SU-DHL-6 (cell line): Measurements from ENCODE around the gene SMOC2.

Source experiments
- H2AFZ ChIP-seq: fragments of 200-600 bp; sonication (generic); 2 replicates; pipeline ENCODE4 v1.6.1; 2014; ENCODE audit warnings: low read depth, mild to moderate bottlenecking, moderate library complexity, mixed read lengths, antibody characterized with exemption, low read length; ENCODE audit not compliant: severe bottlenecking
- H3F3A ChIP-seq: fragments of 200-600 bp; shearing (Covaris generic); 2 replicates; pipeline ENCODE4 v1.6.0; 2016; ENCODE audit warnings: antibody characterized with exemption, mild to moderate bottlenecking; ENCODE audit not compliant: insufficient read depth
- H3K27ac ChIP-seq: fragments of 200-600 bp; sonication (generic); 2 replicates; pipeline ENCODE4 v1.5.1; 2016; ENCODE audit warnings: low read depth, mild to moderate bottlenecking, low read length, moderate library complexity, mixed read lengths
- H3K27me3 ChIP-seq: fragments of 200-600 bp; sonication (generic), shearing (Covaris generic); 2 replicates; pipeline ENCODE4 v1.6.0; 2014; ENCODE audit warnings: mild to moderate bottlenecking, low read length
- H3K36me3 ChIP-seq: fragments of 200-600 bp; sonication (generic); 2 replicates; pipeline ENCODE4 v1.6.1; 2014; ENCODE audit warnings: mild to moderate bottlenecking, low read length, mixed read lengths
- H3K4me2 ChIP-seq: fragments of 300-600, 200-600 bp; shearing (Covaris generic), sonication (generic); 2 replicates; pipeline ENCODE4 v1.6.0; 2014; ENCODE audit warnings: low read length, low read depth, mild to moderate bottlenecking; ENCODE audit not compliant: poor library complexity, severe bottlenecking
- H3K4me3 ChIP-seq: fragments of 200-600 bp; sonication (generic); 2 replicates; pipeline ENCODE4 v1.5.1; 2014; ENCODE audit warnings: antibody characterized with exemption, low read length, mild to moderate bottlenecking, mixed read lengths; ENCODE audit not compliant: insufficient read depth, poor library complexity, severe bottlenecking
- H3K79me2 ChIP-seq: fragments of 200-600 bp; sonication (generic); 2 replicates; pipeline ENCODE4 v1.6.1; 2014; ENCODE audit warnings: mild to moderate bottlenecking, low read length, moderate library complexity; ENCODE audit not compliant: insufficient read depth
- H3K9ac ChIP-seq: fragments of 200-600 bp; sonication (generic); 2 replicates; pipeline ENCODE4 v1.7.0; 2014; ENCODE audit warnings: mild to moderate bottlenecking, low read length
- H3K9me2 ChIP-seq: fragments of 200-600 bp; sonication (generic); replicated peaks from 2 replicates; pipeline ENCODE4 v1.6.1; 2014; ENCODE audit warnings: low read length; ENCODE audit not compliant: insufficient read depth
- H3K9me3 ChIP-seq: fragments of 200-600 bp; sonication (generic); 2 replicates; pipeline ENCODE4 v1.6.1; 2014; ENCODE audit warnings: low read length, mixed read lengths; ENCODE audit not compliant: insufficient read depth
- H4K20me1 ChIP-seq: fragments of 200-600 bp; sonication (generic); 2 replicates; pipeline ENCODE4 v1.6.1; 2014; ENCODE audit warnings: low read depth, mild to moderate bottlenecking, antibody characterized with exemption, low read length, moderate library complexity, mixed read lengths
- EZH2phosphoT487 ChIP-seq: fragments of 200-600 bp; sonication (generic), shearing (Covaris generic); conservative IDR thresholded peaks from 2 replicates; pipeline ENCODE4 v1.6.1; 2018; ENCODE audit warnings: mild to moderate bottlenecking, antibody characterized with exemption, low read length, moderate library complexity, mixed read lengths
- TF ChIP-seq, protein P1 (sequence below): fragments of 200-600 bp; sonication (generic); IDR thresholded peaks from one replicate; pipeline ENCODE4 v1.5.1; 2017; ENCODE audit warnings: antibody characterized with exemption, mild to moderate bottlenecking, low read length, moderate library complexity; ENCODE audit not compliant: insufficient read depth, poor library complexity, severe bottlenecking

Gene SMOC2

GRCh38 chr6:168645326-168645725, 204.3 kb downstream of the SMOC2 start:
- Histone ChIP-seq H4K20me1 (no peaks in the 10 kb centered on the region), H3K36me3 (no peaks in the 10 kb centered on the region), H3K9me3 (no peaks in the 10 kb centered on the region), H3K27me3 (no peaks in the 10 kb centered on the region), H3K4me3 (no peak overlapping the region), H3K4me2 (no peak overlapping the region), H3K79me2 (no peaks in the 10 kb centered on the region), H3K9me2 (no peaks in the 10 kb centered on the region), H2AFZ (no peak overlapping the region), H3K9ac (no peak overlapping the region), H3F3A (no peaks in the 10 kb centered on the region), H3K27ac (no peak overlapping the region)
- TF ChIP-seq, protein P1, sequence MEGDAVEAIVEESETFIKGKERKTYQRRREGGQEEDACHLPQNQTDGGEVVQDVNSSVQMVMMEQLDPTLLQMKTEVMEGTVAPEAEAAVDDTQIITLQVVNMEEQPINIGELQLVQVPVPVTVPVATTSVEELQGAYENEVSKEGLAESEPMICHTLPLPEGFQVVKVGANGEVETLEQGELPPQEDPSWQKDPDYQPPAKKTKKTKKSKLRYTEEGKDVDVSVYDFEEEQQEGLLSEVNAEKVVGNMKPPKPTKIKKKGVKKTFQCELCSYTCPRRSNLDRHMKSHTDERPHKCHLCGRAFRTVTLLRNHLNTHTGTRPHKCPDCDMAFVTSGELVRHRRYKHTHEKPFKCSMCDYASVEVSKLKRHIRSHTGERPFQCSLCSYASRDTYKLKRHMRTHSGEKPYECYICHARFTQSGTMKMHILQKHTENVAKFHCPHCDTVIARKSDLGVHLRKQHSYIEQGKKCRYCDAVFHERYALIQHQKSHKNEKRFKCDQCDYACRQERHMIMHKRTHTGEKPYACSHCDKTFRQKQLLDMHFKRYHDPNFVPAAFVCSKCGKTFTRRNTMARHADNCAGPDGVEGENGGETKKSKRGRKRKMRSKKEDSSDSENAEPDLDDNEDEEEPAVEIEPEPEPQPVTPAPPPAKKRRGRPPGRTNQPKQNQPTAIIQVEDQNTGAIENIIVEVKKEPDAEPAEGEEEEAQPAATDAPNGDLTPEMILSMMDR: no peak
- TF ChIP-seq EZH2phosphoT487: no peak

DNA sequence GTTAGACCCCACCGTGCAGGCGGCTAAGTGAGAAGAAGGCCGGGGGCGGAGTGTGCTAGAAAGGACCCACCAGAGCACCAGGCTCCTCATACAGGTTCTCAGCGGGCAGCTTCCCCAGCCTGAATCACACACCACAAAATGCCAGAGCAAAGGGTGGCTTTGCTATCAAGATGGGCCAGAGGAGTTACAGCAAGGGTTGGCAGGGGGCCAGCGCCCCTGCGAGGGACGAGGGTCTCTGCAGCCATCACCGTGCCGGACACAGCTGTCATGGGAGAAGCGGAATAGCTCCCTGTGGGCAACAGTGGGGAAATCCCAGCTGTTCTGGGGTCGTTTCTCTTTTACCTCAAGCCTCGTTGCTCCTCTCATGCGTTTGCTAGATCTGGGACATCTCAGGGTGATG, 206.3 kb downstream of the SMOC2 start:
- Histone ChIP-seq H2AFZ (no peak overlapping the region), H3F3A (no peaks in the 10 kb centered on the region), H3K4me2 (no peak overlapping the region), H3K27me3 (no peaks in the 10 kb centered on the region), H3K9me3 (no peaks in the 10 kb centered on the region), H3K9me2 (no peaks in the 10 kb centered on the region), H3K9ac (no peak overlapping the region), H3K79me2 (no peaks in the 10 kb centered on the region), H3K27ac (no peak overlapping the region), H3K4me3 (no peak overlapping the region), H3K36me3 (no peaks in the 10 kb centered on the region), H4K20me1 (no peaks in the 10 kb centered on the region)
- TF ChIP-seq EZH2phosphoT487: no peak

DNA sequence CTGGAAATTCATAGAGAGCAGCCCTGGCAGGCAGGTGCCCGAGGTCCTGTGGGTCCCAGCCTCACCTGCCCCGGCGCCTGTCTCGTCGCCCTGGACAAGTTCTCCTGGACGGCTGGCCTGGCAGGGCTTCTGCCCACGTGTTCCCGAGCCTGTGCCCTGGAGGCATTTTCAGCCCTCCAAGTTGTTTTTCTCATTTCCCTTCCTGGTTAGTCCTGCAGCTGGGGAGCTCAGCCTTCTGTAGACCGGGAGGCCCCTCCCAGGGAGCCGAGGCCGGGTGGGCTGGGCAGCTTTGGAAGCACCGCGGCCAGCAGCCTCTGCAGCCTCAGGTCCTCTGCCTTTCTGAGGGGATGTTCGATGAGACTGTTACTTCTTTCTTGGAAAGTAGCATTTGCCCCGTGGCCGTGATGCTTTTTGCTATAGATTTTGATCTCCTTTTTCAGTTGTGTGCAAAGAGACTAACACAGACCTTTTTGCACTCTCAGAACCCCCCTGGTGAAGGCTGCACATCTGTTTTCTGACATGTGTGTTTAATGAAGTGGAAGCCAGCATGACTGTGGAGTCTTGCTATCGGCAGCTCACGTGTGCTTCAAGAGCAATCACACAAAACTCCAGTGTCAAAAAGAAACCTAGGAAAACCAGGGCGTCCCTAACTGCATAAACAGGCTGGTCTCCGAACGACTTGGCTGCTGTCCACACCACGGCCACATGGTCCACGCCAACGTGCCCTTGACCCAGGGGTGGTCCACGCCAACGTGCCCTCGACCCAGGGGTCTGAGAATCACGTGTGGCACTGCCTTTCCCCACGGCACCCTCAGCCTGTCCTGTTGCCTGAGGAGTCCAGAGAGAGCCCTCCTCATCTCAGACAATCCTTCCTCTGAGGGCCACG, 207.5 kb downstream of the SMOC2 start:
- TF ChIP-seq, protein P1: no peak
- Histone ChIP-seq H3K36me3 (no peaks in the 10 kb centered on the region), H3K9me3 (no peaks in the 10 kb centered on the region), H3K9me2 (no peaks in the 10 kb centered on the region), H3K79me2 (no peaks in the 10 kb centered on the region), H3K9ac (no peak overlapping the region), H3K27ac (no peak overlapping the region), H3K27me3 (no peaks in the 10 kb centered on the region), H3F3A (no peaks in the 10 kb centered on the region), H3K4me2 (no peak overlapping the region), H3K4me3 (no peak overlapping the region), H4K20me1 (no peaks in the 10 kb centered on the region), H2AFZ (no peak overlapping the region)

GRCh38 chr6:168649209-168649608, 208.2 kb downstream of the SMOC2 start:
- Histone ChIP-seq H3K27me3 (no peaks in the 10 kb centered on the region), H3K27ac (no peak overlapping the region), H3K36me3 (no peaks in the 10 kb centered on the region), H2AFZ (no peak overlapping the region), H4K20me1 (no peaks in the 10 kb centered on the region), H3K9me3 (no peaks in the 10 kb centered on the region), H3K4me3 (no peak overlapping the region), H3F3A (no peaks in the 10 kb centered on the region), H3K9ac (no peak overlapping the region), H3K4me2 (no peak overlapping the region), H3K9me2 (no peaks in the 10 kb centered on the region), H3K79me2 (no peaks in the 10 kb centered on the region)
- TF ChIP-seq EZH2phosphoT487: no peak
- TF ChIP-seq, protein P1: no peak
